ENCODE measurements around the gene HS3ST1.

DNA sequence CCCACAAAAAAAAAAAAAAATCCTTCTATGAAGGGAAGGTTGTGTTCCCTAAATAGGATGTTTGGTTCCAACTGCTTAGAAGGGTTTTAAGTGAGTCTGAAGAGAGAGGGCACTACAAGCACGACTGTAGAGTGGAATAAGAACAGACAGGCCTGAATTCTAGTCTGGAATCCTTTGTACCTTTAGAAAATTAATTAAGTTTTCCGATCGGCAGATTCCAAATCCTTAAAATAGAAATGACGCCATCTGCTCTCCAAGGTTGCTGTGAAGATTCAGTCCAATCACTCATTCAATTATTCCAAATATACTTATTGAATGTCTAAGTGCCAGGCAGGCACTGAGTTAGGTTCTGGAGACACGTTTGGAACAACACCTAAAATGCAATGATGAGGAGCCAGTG lies 3.8 kb downstream of the HS3ST1 start:
- TF ChIP-seq, protein P1, sequence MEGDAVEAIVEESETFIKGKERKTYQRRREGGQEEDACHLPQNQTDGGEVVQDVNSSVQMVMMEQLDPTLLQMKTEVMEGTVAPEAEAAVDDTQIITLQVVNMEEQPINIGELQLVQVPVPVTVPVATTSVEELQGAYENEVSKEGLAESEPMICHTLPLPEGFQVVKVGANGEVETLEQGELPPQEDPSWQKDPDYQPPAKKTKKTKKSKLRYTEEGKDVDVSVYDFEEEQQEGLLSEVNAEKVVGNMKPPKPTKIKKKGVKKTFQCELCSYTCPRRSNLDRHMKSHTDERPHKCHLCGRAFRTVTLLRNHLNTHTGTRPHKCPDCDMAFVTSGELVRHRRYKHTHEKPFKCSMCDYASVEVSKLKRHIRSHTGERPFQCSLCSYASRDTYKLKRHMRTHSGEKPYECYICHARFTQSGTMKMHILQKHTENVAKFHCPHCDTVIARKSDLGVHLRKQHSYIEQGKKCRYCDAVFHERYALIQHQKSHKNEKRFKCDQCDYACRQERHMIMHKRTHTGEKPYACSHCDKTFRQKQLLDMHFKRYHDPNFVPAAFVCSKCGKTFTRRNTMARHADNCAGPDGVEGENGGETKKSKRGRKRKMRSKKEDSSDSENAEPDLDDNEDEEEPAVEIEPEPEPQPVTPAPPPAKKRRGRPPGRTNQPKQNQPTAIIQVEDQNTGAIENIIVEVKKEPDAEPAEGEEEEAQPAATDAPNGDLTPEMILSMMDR (IDR thresholded peaks at IDR 0.05): no peak
- TF ChIP-seq SIN3A (IDR thresholded peaks at IDR 0.05; ENCODE audit: borderline replicate concordance, insufficient read depth, low read depth, low read length): no peak
- no peak for TF ChIP-seq TCF7L2 (IDR thresholded peaks at IDR 0.05; ENCODE audit: low read depth, low read length)
- TF ChIP-seq, protein P2, sequence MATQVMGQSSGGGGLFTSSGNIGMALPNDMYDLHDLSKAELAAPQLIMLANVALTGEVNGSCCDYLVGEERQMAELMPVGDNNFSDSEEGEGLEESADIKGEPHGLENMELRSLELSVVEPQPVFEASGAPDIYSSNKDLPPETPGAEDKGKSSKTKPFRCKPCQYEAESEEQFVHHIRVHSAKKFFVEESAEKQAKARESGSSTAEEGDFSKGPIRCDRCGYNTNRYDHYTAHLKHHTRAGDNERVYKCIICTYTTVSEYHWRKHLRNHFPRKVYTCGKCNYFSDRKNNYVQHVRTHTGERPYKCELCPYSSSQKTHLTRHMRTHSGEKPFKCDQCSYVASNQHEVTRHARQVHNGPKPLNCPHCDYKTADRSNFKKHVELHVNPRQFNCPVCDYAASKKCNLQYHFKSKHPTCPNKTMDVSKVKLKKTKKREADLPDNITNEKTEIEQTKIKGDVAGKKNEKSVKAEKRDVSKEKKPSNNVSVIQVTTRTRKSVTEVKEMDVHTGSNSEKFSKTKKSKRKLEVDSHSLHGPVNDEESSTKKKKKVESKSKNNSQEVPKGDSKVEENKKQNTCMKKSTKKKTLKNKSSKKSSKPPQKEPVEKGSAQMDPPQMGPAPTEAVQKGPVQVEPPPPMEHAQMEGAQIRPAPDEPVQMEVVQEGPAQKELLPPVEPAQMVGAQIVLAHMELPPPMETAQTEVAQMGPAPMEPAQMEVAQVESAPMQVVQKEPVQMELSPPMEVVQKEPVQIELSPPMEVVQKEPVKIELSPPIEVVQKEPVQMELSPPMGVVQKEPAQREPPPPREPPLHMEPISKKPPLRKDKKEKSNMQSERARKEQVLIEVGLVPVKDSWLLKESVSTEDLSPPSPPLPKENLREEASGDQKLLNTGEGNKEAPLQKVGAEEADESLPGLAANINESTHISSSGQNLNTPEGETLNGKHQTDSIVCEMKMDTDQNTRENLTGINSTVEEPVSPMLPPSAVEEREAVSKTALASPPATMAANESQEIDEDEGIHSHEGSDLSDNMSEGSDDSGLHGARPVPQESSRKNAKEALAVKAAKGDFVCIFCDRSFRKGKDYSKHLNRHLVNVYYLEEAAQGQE (IDR thresholded peaks at IDR 0.05; ENCODE audit: insufficient read depth in 1 of 2, low read depth in 2 of 2, low read length in 1 of 2): no peak

All from Panc1 (cell line).